Activated naive CD8-positive, alpha-beta T cell (primary cell): Measurements from ENCODE around the gene ILF2.

ENCODE experiments used
- H3K27ac Mint-ChIP-seq: one replicate; pipeline ENCODE4 v1.8.0; 2021; ENCODE audit warnings: mixed read lengths
- H3K27me3 Mint-ChIP-seq: one replicate; pipeline ENCODE4 v1.8.0; 2021; ENCODE audit warnings: mixed read lengths
- H3K36me3 Mint-ChIP-seq: one replicate; pipeline ENCODE4 v1.8.0; 2021; ENCODE audit warnings: mixed read lengths
- H3K4me1 Mint-ChIP-seq: one replicate; pipeline ENCODE4 v1.8.0; 2021; ENCODE audit warnings: low read depth, mixed read lengths
- H3K4me3 Mint-ChIP-seq: one replicate; pipeline ENCODE4 v1.8.0; 2021; ENCODE audit warnings: mild to moderate bottlenecking, mixed read lengths
- H3K9me3 Mint-ChIP-seq: one replicate; pipeline ENCODE4 v1.8.0; 2021; ENCODE audit warnings: low read depth, mixed read lengths

The ILF2 gene

DNA sequence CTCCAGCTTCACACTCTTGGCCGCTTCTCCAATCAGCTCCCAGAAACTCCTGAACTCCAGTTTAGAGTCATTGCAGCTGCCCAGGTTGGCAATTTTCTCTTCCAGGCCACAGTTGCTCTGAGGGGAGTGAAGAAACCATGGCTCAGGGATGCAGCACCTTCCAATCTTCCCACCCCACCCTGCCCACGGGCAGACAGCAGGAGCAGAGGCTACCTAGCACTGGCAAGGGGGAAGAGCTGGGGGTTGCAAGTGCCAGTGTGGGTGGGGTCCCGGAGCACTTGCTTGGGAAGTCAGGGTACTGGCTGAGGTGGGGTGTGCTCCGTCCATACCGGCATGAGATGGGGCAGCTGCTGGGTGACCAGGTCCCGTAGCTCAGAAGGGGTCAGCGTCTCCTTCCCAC is 55.9 kb downstream of the ILF2 start:
- Mint-ChIP-seq H3K36me3 (no peaks in the 10 kb centered on the region), H3K9me3 (no peaks in the 10 kb centered on the region), H3K27me3 (no peaks in the 10 kb centered on the region), H3K27ac (no peak overlapping the region), H3K4me3 (no peak overlapping the region), H3K4me1 (no peaks in the 10 kb centered on the region)

DNA sequence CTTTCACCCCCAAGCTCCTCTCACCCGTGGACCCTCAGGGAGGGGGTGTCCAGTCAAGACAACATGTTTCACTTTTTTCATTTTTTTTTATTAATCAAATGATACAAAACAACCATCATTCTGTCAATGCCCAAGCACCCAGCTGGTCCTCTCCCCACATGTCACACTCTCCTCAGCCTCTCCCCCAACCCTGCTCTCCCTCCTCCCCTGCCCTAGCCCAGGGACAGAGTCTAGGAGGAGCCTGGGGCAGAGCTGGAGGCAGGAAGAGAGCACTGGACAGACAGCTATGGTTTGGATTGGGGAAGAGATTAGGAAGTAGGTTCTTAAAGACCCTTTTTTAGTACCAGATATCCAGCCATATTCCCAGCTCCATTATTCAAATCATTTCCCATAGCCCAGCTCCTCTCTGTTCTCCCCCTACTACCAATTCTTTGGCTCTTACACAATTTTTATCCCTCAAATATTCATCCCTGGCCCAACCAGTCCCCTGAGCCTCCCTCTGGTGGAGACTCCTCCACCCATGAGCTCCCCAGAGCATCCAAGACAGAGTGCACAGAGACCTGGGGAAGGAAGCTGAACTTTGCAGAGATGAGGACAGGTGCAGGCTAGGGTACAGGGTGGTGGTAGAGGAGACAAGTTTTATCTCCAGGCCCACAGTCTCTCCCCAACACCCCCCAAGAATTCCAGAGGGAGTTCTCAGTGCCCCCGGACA is 56.4 kb downstream of the ILF2 start:
- H3K27ac Mint-ChIP-seq, result no peak overlapping the region
- H3K4me3 Mint-ChIP-seq, result no peak overlapping the region
- H3K4me1 Mint-ChIP-seq, result no peaks in the 10 kb centered on the region
- H3K27me3 Mint-ChIP-seq, result no peaks in the 10 kb centered on the region
- H3K36me3 Mint-ChIP-seq, result no peaks in the 10 kb centered on the region
- no peaks in the 10 kb centered on the region for H3K9me3 Mint-ChIP-seq

DNA sequence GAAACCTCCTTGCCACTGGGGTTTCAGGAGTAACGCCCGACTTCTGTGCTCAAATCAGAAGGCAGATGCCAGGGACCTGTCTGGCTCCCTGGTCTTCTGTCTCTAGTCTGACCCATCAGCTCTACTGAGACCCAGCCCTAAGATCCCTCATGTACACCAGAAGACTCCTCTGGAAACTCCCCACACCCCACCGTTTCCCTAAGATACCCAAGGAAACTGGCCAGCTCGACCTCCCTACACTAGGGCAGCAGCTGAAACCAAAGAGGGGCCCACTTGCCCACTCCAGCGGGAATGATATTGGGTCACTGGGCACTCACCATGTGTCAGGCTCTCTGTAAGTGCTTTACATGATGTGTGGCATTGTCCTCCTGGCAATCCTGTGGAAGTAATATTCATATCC is 57.4 kb downstream of the ILF2 start:
- Mint-ChIP-seq H3K36me3 (no peaks in the 10 kb centered on the region), H3K9me3 (no peaks in the 10 kb centered on the region), H3K27me3 (no peaks in the 10 kb centered on the region), H3K4me1 (no peaks in the 10 kb centered on the region), H3K27ac (no peak overlapping the region), H3K4me3 (no peak overlapping the region)

DNA sequence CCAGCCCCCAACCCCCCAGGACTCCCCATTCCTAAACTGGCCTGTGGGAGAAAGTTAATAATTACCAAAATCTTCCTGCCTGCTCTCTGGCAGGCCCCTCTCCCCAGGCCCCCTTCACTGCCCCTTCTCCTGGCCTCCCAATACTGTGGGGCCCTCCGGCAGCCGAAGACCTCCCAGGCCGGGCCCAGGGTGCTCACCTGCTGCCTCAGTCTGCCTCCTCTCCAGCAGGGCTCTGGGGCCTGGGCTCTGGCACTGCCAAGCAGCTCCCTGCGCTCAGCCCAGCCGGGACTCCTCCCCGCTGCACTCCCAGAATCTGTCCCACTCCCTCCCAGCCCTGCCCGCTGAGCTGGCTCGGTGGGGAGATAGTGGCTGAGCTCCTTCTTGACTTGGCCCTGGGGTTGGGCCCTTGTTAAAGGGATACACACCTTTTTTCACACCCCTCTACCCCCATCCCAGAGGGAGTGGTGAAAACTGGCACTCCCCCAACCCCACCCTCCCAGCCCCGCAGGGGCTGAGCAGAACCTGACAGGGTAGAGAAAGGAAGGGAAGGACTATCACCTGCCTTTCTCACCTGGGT is 58.0 kb downstream of the ILF2 start, which contains the start of gene S100A16:
S100A16 (minus strand) TSS at position 383 of the 577 bp plus-strand sequence. CDS start 4,986 bp downstream, outside the sequence.
- no peaks in the 10 kb centered on the region for H3K9me3 Mint-ChIP-seq
- no peak within 1 kb of the TSS for H3K4me3 Mint-ChIP-seq
- H3K27ac Mint-ChIP-seq, result no peak within 1 kb of the TSS
- H3K36me3 Mint-ChIP-seq, result no peaks in the 10 kb centered on the region
- no peaks in the 10 kb centered on the region for H3K4me1 Mint-ChIP-seq
- H3K27me3 Mint-ChIP-seq, result no peaks in the 10 kb centered on the region

DNA sequence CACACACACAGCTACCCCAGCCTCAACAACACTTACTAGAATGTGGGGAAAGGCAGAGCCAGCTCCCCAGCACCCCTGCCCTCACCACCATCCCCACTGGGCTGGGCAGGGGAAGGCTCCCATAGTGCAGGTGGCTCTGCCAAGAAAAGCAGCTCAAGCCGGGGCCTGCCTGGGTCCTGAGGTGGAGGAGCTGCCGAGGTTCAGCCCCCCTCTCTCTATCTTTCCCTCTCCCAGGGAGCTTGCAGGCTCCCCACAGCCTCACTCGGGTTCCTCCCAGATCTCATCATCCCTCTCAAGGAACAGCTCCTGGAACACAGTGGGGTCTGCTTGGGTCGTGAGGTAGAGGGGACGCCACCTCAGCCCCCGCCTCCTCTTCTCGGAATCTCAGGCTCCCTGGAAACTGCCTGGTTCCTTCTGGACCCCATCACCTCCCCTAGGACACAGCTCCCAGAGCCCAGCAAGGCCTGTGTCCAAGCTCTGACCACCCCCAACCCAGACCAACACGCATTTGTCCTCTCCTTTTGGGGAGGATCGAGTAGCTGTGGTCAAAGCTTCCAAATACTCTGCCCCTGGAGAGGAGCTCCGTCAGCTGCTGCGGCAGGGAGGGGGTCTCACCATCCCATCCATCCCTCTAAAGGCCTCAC is 58.6 kb downstream of the ILF2 start:
- H3K4me1 Mint-ChIP-seq, result no peaks in the 10 kb centered on the region
- H3K27me3 Mint-ChIP-seq, result no peaks in the 10 kb centered on the region

More for the DNA sequence above, 58.6 kb downstream of the ILF2 start:
- Mint-ChIP-seq H3K27ac (no peak overlapping the region), H3K36me3 (no peaks in the 10 kb centered on the region), H3K4me3 (no peak overlapping the region), H3K9me3 (no peaks in the 10 kb centered on the region)
